Muscle layer of duodenum (tissue), 2 donors: ENCODE results near the gene TMEM143.

Experiments
- H3K27ac ChIP-seq: one replicate; pipeline ENCODE4 v1.7.0; 2013; ENCODE audit warnings: mild to moderate bottlenecking, low read length
- H3K27me3 ChIP-seq: one replicate; pipeline ENCODE4 v1.7.0; 2013; ENCODE audit warnings: low read depth, mild to moderate bottlenecking, control low read depth, low read length
- H3K36me3 ChIP-seq, 2 donors: one replicate each; pipeline ENCODE4 v1.7.0; 2013; ENCODE audit warnings: low read length in 2 of 2, control low read depth in 1 of 2, mild to moderate bottlenecking in 1 of 2; ENCODE audit not compliant: insufficient read depth in 2 of 2, control insufficient read depth in 1 of 2
- H3K4me1 ChIP-seq, 2 donors: one replicate each; pipeline ENCODE4 v1.7.0; 2013; ENCODE audit warnings: low read length in 2 of 2, mild to moderate bottlenecking in 2 of 2, control low read depth in 1 of 2, moderate library complexity in 1 of 2; ENCODE audit not compliant: insufficient read depth in 2 of 2, control insufficient read depth in 1 of 2
- H3K4me3 ChIP-seq, 2 donors: one replicate each; pipeline ENCODE4 v1.7.0; 2013; ENCODE audit warnings: low read length in 2 of 2, low read depth in 1 of 2, mild to moderate bottlenecking in 1 of 2
- H3K9me3 ChIP-seq, 2 donors: one replicate each; pipeline ENCODE4 v1.7.0; 2013; ENCODE audit warnings: low read length in 2 of 2, control low read depth in 1 of 2, mild to moderate bottlenecking in 1 of 2; ENCODE audit not compliant: control insufficient read depth in 1 of 2
- donor health status: healthy.

Gene TMEM143

DNA sequence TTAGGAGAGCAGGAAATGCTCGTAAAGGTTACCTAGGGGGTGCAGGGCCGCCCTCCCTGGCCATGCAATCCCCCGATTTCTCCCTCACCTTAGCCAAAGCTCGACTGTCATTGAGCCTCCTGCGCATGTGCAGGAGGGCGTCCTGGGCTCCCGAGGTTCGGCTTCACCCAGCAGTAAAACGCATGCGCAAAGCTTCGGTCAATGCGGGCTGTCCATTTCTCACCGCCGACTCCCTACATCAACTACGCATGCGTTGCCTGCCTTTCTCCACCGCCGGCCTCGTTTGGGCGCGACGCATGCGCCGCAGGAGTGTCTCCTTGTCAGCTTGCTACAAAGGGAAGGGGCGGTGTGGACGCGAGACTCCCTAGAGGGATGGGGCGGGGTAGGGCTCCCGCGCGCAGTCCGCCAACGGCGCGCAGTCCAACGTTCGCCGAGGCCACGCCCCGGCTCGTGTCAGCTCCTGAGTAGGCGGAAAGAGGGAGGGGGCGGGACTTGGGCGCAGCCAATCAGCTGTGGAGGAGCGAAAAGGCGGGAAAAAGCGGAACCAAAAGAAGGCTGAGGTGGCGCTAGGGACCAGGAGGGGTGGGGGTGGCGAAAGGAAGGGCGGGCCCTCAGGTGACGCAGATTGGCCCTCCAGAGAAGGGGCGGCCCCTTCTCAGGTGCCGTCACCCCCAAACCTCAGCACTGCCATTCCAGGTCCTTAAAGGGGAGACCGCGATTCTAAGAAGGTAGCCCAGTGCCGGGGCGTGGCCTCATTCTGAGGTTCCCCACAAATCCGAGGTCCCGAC is at the start of gene TMEM143, which contains the start of gene SYNGR4:
TSS of gene TMEM143 (minus strand) at position 131 of the 788 bp plus-strand sequence. CDS start at position 111, 20 bp downstream.
TSS of gene SYNGR4 (plus strand) at position 558 of the 788 bp plus-strand sequence. CDS start 1,476 bp downstream, outside the sequence.
- Histone ChIP-seq H3K4me1 (peaks cover 0 to 6% of the 10 kb centered on the region in 2 donors), H3K36me3 (peaks cover 0 to 3% of the 10 kb centered on the region in 2 donors), H3K27ac (peak within 1 kb of the TSS; percentile 97), H3K4me3 (peak within 1 kb of the TSS; percentile 63 to 96), H3K9me3 (no peaks in the 10 kb centered on the region), H3K27me3 (no peaks in the 10 kb centered on the region)

DNA sequence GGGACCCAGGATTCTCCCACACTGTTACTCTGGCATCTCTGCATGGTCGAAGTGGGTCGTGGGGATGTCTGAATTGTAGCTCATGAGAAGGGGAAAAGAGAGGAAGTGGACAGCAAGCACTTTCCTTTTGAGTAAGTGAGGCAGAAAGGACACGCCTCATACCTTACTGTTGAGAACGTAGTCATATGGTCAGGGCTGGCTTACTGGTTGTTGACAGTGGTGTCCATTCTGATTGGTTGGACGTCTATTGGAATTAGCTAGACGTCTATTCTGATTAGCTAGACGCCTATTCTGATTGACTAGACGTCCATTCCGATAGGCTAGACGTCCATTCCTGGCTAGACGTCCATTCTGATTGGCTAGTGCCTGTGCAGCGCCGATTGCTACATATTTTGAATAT is 42.1 kb upstream of the TMEM143 start:
- Histone ChIP-seq H3K9me3 (peaks cover 0 to 5% of the 10 kb centered on the region in 2 donors), H3K27ac (no peak overlapping the region), H3K4me3 (no peak overlapping the region), H3K27me3 (no peaks in the 10 kb centered on the region), H3K36me3 (no peaks in the 10 kb centered on the region), H3K4me1 (no peaks in the 10 kb centered on the region)

DNA sequence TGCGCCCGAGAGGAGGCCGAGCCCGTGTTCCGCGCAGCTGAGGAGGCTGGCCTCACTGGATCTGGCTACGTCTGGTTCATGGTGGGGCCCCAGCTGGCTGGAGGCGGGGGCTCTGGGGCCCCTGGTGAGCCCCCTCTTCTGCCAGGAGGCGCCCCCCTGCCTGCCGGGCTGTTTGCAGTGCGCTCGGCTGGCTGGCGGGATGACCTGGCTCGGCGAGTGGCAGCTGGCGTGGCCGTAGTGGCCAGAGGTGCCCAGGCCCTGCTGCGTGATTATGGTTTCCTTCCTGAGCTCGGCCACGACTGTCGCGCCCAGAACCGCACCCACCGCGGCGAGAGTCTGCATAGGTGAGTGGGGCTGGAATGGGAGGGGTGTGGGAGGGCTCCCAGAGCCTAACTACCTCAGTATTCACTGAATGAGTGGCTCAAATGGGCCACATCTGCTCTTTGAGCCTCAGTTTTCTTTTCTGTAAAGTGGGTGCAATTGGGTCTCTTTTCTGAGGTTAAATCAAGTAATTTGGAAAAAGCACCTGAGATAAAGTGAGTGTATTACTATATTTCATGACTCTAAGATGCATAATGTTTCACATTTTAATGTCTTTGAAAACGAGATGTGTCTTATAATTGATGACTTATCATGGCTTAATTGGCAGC is 41.4 kb upstream of the TMEM143 start:
- Histone ChIP-seq H3K27me3 (no peaks in the 10 kb centered on the region), H3K4me1 (no peaks in the 10 kb centered on the region), H3K27ac (no peak overlapping the region), H3K9me3 (peaks cover 0 to 5% of the 10 kb centered on the region in 2 donors), H3K36me3 (no peaks in the 10 kb centered on the region), H3K4me3 (no peak overlapping the region)

DNA sequence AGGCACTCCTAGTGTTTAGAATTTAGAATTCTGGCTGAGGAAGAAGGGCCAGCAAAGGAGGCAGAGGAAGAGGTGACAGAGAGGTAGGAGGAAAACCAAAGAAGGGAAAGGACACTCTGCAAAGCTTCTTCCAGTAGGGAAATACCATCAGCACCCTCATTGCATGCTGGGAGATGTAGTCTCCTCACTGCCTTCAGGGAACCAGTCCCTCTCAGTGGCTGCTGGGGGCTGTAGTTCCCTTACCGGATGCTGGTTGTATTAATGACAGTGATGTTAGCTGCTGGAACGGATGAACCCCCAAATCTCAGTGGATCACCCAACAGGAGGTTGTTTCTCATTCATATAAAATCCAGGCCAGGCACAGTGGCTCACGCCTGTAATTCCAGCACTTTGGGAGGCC is 39.9 kb upstream of the TMEM143 start:
- Histone ChIP-seq H3K27me3 (no peaks in the 10 kb centered on the region), H3K27ac (no peak overlapping the region), H3K9me3 (peaks cover 0 to 5% of the 10 kb centered on the region in 2 donors), H3K4me1 (no peaks in the 10 kb centered on the region), H3K36me3 (no peaks in the 10 kb centered on the region), H3K4me3 (no peak overlapping the region)

DNA sequence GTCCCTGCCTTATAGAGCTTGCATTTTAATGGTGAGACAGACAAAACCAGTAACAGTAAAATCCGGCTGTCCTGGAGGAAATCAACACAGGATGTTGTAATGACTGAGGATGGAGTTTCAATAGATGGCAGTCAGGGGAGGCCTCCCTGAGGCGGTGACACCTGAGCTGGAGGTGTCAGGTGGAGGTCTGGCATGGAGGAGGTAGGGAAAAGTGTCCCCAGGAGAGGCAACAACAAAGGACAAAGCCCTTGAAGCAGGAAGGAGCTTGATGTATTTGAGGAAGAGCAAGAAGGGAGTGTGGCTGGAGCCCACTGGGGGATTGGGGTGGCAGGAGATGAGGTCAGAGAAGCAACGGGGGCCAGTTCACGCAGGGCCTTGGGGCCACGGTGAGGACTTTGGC is 37.5 kb upstream of the TMEM143 start:
- Histone ChIP-seq H3K27ac (no peak overlapping the region), H3K27me3 (peaks cover 18% of the 10 kb centered on the region), H3K9me3 (peaks cover 0 to 5% of the 10 kb centered on the region in 2 donors), H3K36me3 (no peaks in the 10 kb centered on the region), H3K4me3 (no peak overlapping the region), H3K4me1 (no peaks in the 10 kb centered on the region)

DNA sequence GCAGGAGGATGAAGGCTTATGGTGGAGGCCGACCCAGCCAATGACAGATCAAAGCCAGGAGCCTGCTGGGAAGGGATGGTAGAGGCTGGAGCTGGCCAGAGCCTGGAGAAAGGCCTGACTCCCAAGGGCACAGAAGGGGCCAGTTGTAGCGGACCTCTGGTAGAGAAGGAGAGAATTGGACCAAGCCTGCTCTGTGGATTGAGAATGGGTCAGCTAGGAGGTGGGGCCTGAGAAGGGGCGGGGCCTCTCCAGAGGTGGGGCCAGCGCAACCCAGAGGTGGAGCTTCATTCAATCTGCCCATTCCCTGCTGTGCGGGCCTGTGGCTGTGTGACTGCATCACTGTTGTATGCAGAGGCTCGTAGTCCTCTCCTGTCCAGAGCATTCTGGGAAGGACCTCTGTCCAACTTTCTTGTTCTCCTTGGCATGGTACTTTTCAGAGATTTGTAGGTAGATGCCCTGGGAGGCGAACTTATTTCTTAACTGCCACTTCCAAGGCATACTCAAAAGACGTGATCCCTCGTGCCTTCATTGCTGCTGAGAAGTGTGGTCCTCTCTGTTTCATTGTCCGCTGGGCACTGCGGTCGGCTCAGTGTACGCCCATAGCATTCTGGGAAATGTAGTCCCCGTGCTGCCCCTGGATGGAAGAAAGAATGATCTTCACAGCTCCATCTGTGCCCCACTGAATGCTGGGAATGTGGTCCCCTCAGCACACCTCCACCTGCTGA is 36.4 kb upstream of the TMEM143 start:
- no peaks in the 10 kb centered on the region for H3K4me1 ChIP-seq
- no peak overlapping the region for H3K4me3 ChIP-seq
- no peak overlapping the region for H3K27ac ChIP-seq
- no peaks in the 10 kb centered on the region for H3K9me3 ChIP-seq
- no peaks in the 10 kb centered on the region for H3K36me3 ChIP-seq
- H3K27me3 ChIP-seq = peaks cover 29% of the 10 kb centered on the region

DNA sequence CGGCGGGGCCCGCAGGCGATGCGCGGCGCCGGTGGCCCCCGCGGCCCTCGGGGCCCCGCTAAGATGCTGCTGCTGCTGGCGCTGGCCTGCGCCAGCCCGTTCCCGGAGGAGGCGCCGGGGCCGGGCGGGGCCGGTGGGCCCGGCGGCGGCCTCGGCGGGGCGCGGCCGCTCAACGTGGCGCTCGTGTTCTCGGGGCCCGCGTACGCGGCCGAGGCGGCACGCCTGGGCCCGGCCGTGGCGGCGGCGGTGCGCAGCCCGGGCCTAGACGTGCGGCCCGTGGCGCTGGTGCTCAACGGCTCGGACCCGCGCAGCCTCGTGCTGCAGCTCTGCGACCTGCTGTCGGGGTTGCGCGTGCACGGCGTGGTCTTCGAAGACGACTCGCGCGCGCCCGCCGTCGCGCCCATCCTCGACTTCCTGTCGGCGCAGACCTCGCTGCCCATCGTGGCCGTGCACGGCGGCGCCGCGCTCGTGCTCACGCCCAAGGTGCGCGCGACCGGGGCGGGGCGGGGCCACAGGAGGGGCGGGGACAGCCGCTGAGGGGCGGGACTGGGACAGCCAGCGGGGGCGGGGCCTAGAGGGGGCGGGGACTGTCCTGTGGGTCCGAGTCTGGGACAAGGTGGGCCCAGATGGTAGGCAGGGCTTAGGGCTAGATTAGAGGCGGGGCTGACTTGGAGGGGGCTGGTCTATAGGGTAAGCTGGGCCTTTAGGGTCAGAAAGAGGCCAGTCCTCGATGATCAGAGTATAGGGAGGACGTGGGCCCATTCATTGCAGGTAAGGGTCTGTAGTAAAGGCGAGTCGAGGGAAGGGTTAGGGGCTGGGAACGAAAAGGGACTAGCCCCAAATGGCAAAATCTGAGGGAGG is 34.9 kb upstream of the TMEM143 start:
- H3K27me3 ChIP-seq = peaks cover 44% of the 10 kb centered on the region
- peaks cover 0 to 8% of the 10 kb centered on the region in 2 donors for H3K4me1 ChIP-seq
- no peaks in the 10 kb centered on the region for H3K9me3 ChIP-seq
- H3K27ac ChIP-seq = no peak overlapping the region
- H3K4me3 ChIP-seq = peak overlapping the region; percentile 30 to 45
- H3K36me3 ChIP-seq = no peaks in the 10 kb centered on the region

DNA sequence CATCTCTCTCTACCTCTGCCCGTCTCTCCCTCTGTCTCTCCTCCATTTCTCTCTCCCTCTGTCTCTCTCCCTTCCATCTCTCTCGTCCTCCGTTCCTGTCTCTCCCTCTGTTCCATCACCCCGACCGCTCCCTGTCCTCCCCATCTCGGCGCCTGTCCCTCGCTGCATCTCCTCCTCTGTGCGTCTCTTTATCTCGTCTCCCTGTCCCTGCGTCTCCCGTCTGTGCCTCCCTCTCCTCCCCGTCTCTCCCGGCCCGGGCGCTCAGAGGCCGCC is 34.3 kb upstream of the TMEM143 start:
- Histone ChIP-seq H3K27ac (no peak overlapping the region), H3K36me3 (no peaks in the 10 kb centered on the region), H3K9me3 (no peaks in the 10 kb centered on the region), H3K4me3 (peak overlapping the region; percentile 28 to 30), H3K4me1 (peaks cover 0 to 14% of the 10 kb centered on the region in 2 donors), H3K27me3 (peaks cover 49% of the 10 kb centered on the region)

DNA sequence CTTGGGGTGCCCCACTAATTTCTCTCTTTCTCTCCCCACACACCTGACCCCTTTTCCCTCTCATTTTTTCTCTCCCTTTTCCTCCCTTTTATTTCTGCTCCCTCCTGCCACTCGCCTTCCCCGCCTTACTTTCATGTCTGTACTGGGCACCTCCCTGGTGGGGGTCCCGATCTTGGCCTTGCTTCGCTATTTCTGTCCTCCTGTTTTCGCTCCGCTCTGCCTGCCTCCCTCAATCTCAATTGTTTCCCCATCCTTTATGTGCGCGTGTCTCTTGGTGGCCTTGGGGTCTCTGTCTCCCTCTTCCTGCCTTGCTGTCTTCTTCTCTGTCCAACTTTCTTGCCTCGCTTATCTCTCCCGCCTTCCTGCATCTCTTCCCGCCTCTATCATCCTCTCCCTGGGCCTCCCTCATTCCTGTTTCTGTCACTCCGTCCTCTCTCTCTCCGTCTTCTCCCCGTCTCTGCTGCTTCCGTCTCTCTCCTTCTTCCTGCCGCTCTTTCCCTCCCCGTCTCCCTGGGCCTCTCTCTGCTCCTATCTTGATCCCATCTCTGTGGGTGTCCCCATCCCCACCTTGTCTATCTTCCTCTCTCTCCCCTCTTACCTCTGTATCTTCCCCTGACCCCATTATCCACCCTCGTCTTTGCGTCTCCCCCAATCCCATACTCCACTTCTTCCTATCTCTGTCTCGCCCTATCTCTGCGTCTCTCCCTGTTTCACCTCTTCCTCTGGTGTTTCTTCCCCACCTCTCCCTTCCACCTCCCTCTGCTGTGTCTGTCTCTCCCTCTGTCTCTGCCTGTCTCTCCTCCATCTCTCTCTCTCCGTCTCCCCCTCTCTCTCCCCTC is 33.7 kb upstream of the TMEM143 start:
- no peaks in the 10 kb centered on the region for H3K36me3 ChIP-seq
- H3K9me3 ChIP-seq = no peaks in the 10 kb centered on the region
- peaks cover 50% of the 10 kb centered on the region for H3K27me3 ChIP-seq
- no peak overlapping the region for H3K27ac ChIP-seq
- peak overlapping the region; percentile 28 to 30 for H3K4me3 ChIP-seq
- peaks cover 0 to 14% of the 10 kb centered on the region in 2 donors for H3K4me1 ChIP-seq

DNA sequence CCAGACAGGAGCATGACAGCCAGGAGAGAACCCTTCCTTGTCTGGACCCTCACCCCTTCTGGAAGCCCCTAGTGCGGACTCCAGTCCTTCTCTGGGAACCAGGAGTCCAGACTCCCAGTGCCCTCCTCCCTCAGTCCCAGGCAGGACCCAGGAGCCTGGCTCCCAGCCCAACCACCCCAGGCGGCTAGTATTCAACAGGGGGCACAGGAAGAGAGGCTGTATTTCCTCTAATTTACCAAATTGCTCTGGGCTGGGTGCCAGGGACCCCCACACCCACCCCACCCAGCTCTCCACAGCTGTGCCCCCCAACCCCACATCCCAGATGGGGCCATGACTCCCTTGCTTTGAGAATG is 33.1 kb upstream of the TMEM143 start:
- no peak overlapping the region for H3K4me3 ChIP-seq
- H3K36me3 ChIP-seq = no peaks in the 10 kb centered on the region
- peaks cover 0 to 14% of the 10 kb centered on the region in 2 donors for H3K4me1 ChIP-seq
- no peak overlapping the region for H3K27ac ChIP-seq
- H3K27me3 ChIP-seq = peaks cover 50% of the 10 kb centered on the region
- H3K9me3 ChIP-seq = no peaks in the 10 kb centered on the region
